GM23338 (cell line): Measurements from ENCODE around the gene DESI1.
"Not testable (repeated sequence)": the region's sequence is repeated elsewhere in the genome, so short reads cannot be mapped to it uniquely, and the experiment has no call there.

Experiments
- CREB1 ChIP-seq: fragments of 250-450 bp; sonication (Bioruptor Pico); IDR thresholded peaks from 2 replicates; pipeline ENCODE4 v1.5.0; 2020; ENCODE audit warnings: low read depth, mild to moderate bottlenecking, moderate library complexity
- EZH2 ChIP-seq: fragments of 200-600 bp; sonication (generic); IDR thresholded peaks from one replicate; pipeline ENCODE4 v1.8.0; 2017; ENCODE audit warnings: antibody characterized with exemption, mild to moderate bottlenecking, low read depth; ENCODE audit not compliant: unreplicated experiment
- EZH2phosphoT487 ChIP-seq: fragments of 200-600 bp; sonication (generic); IDR thresholded peaks from one replicate; pipeline ENCODE4 v1.8.1; 2018; ENCODE audit warnings: antibody characterized with exemption; ENCODE audit not compliant: unreplicated experiment
- JUNB ChIP-seq: IDR thresholded peaks from one replicate; pipeline ENCODE4 v1.6.1; 2016; ENCODE audit warnings: antibody characterized with exemption; ENCODE audit not compliant: unreplicated experiment
- POLR2AphosphoS5 ChIP-seq: IDR thresholded peaks from 2 replicates; pipeline ENCODE4 v1.6.1; 2016; ENCODE audit warnings: antibody characterized with exemption, low read depth
- ZNF331 ChIP-seq: fragments of 250-450 bp; sonication (Bioruptor Pico); IDR thresholded peaks from 2 replicates; pipeline ENCODE4 v1.5.0; 2020; ENCODE audit warnings: low read depth, mild to moderate bottlenecking, moderate library complexity
- TF ChIP-seq, protein P1 (sequence below), 2 experiments: fragments of 200-600 bp in 1 of 2; sonication (generic) in 1 of 2; conservative IDR thresholded peaks; 2 replicates each; pipeline versions ENCODE4 v1.5.1 to v1.6.1; 2016 to 2017; ENCODE audit warnings: antibody characterized with exemption in 2 of 2, low read depth in 2 of 2, mild to moderate bottlenecking in 2 of 2, moderate library complexity in 1 of 2
- TF ChIP-seq, protein P2 (sequence below): IDR thresholded peaks from 2 replicates; pipeline ENCODE4 v1.6.1; 2016; ENCODE audit warnings: antibody characterized with exemption
- TF ChIP-seq, protein P3 (sequence below): IDR thresholded peaks from one replicate; pipeline ENCODE4 v1.6.1; 2018; ENCODE audit warnings: antibody characterized with exemption; ENCODE audit not compliant: unreplicated experiment
- TF ChIP-seq, protein P4 (sequence below): fragments of 250-450 bp; sonication (Bioruptor Pico); IDR thresholded peaks from 2 replicates; pipeline ENCODE4 v1.5.0; 2020; ENCODE audit warnings: mild to moderate bottlenecking, moderate library complexity

DNA sequence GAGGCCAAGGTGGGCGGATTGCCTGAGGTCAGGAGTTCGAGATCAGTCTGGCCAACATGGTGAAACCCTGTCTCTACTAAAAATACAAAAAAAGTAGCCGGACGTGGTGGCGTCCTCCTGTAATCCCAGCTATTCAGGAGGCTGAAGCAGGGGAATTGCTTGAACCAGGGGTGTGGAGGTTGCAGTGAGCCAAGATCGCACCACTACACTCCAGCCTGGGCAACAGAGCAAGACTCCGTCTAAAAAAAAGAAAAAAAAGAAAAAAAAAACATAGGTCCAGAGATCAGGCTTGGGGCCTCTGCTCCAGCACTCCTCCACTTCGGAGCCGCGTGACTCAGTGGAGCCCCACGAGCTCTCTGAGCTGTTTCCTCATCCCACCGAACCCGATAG is 62.6 kb downstream of the DESI1 start:
- TF ChIP-seq, protein P1, sequence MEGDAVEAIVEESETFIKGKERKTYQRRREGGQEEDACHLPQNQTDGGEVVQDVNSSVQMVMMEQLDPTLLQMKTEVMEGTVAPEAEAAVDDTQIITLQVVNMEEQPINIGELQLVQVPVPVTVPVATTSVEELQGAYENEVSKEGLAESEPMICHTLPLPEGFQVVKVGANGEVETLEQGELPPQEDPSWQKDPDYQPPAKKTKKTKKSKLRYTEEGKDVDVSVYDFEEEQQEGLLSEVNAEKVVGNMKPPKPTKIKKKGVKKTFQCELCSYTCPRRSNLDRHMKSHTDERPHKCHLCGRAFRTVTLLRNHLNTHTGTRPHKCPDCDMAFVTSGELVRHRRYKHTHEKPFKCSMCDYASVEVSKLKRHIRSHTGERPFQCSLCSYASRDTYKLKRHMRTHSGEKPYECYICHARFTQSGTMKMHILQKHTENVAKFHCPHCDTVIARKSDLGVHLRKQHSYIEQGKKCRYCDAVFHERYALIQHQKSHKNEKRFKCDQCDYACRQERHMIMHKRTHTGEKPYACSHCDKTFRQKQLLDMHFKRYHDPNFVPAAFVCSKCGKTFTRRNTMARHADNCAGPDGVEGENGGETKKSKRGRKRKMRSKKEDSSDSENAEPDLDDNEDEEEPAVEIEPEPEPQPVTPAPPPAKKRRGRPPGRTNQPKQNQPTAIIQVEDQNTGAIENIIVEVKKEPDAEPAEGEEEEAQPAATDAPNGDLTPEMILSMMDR (conservative IDR thresholded peaks at IDR 0.05; ENCODE audit: low read depth in 2 of 2): not testable (repeated sequence)
- not testable (repeated sequence) for TF ChIP-seq EZH2phosphoT487; ZNF331; EZH2; POLR2AphosphoS5; JUNB; CREB1 (CRISPR knock-in tag)
- TF ChIP-seq, protein P2, sequence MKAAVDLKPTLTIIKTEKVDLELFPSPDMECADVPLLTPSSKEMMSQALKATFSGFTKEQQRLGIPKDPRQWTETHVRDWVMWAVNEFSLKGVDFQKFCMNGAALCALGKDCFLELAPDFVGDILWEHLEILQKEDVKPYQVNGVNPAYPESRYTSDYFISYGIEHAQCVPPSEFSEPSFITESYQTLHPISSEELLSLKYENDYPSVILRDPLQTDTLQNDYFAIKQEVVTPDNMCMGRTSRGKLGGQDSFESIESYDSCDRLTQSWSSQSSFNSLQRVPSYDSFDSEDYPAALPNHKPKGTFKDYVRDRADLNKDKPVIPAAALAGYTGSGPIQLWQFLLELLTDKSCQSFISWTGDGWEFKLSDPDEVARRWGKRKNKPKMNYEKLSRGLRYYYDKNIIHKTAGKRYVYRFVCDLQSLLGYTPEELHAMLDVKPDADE: not testable (repeated sequence)
- TF ChIP-seq, protein P3, sequence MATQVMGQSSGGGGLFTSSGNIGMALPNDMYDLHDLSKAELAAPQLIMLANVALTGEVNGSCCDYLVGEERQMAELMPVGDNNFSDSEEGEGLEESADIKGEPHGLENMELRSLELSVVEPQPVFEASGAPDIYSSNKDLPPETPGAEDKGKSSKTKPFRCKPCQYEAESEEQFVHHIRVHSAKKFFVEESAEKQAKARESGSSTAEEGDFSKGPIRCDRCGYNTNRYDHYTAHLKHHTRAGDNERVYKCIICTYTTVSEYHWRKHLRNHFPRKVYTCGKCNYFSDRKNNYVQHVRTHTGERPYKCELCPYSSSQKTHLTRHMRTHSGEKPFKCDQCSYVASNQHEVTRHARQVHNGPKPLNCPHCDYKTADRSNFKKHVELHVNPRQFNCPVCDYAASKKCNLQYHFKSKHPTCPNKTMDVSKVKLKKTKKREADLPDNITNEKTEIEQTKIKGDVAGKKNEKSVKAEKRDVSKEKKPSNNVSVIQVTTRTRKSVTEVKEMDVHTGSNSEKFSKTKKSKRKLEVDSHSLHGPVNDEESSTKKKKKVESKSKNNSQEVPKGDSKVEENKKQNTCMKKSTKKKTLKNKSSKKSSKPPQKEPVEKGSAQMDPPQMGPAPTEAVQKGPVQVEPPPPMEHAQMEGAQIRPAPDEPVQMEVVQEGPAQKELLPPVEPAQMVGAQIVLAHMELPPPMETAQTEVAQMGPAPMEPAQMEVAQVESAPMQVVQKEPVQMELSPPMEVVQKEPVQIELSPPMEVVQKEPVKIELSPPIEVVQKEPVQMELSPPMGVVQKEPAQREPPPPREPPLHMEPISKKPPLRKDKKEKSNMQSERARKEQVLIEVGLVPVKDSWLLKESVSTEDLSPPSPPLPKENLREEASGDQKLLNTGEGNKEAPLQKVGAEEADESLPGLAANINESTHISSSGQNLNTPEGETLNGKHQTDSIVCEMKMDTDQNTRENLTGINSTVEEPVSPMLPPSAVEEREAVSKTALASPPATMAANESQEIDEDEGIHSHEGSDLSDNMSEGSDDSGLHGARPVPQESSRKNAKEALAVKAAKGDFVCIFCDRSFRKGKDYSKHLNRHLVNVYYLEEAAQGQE: not testable (repeated sequence)
- TF ChIP-seq, protein P4, sequence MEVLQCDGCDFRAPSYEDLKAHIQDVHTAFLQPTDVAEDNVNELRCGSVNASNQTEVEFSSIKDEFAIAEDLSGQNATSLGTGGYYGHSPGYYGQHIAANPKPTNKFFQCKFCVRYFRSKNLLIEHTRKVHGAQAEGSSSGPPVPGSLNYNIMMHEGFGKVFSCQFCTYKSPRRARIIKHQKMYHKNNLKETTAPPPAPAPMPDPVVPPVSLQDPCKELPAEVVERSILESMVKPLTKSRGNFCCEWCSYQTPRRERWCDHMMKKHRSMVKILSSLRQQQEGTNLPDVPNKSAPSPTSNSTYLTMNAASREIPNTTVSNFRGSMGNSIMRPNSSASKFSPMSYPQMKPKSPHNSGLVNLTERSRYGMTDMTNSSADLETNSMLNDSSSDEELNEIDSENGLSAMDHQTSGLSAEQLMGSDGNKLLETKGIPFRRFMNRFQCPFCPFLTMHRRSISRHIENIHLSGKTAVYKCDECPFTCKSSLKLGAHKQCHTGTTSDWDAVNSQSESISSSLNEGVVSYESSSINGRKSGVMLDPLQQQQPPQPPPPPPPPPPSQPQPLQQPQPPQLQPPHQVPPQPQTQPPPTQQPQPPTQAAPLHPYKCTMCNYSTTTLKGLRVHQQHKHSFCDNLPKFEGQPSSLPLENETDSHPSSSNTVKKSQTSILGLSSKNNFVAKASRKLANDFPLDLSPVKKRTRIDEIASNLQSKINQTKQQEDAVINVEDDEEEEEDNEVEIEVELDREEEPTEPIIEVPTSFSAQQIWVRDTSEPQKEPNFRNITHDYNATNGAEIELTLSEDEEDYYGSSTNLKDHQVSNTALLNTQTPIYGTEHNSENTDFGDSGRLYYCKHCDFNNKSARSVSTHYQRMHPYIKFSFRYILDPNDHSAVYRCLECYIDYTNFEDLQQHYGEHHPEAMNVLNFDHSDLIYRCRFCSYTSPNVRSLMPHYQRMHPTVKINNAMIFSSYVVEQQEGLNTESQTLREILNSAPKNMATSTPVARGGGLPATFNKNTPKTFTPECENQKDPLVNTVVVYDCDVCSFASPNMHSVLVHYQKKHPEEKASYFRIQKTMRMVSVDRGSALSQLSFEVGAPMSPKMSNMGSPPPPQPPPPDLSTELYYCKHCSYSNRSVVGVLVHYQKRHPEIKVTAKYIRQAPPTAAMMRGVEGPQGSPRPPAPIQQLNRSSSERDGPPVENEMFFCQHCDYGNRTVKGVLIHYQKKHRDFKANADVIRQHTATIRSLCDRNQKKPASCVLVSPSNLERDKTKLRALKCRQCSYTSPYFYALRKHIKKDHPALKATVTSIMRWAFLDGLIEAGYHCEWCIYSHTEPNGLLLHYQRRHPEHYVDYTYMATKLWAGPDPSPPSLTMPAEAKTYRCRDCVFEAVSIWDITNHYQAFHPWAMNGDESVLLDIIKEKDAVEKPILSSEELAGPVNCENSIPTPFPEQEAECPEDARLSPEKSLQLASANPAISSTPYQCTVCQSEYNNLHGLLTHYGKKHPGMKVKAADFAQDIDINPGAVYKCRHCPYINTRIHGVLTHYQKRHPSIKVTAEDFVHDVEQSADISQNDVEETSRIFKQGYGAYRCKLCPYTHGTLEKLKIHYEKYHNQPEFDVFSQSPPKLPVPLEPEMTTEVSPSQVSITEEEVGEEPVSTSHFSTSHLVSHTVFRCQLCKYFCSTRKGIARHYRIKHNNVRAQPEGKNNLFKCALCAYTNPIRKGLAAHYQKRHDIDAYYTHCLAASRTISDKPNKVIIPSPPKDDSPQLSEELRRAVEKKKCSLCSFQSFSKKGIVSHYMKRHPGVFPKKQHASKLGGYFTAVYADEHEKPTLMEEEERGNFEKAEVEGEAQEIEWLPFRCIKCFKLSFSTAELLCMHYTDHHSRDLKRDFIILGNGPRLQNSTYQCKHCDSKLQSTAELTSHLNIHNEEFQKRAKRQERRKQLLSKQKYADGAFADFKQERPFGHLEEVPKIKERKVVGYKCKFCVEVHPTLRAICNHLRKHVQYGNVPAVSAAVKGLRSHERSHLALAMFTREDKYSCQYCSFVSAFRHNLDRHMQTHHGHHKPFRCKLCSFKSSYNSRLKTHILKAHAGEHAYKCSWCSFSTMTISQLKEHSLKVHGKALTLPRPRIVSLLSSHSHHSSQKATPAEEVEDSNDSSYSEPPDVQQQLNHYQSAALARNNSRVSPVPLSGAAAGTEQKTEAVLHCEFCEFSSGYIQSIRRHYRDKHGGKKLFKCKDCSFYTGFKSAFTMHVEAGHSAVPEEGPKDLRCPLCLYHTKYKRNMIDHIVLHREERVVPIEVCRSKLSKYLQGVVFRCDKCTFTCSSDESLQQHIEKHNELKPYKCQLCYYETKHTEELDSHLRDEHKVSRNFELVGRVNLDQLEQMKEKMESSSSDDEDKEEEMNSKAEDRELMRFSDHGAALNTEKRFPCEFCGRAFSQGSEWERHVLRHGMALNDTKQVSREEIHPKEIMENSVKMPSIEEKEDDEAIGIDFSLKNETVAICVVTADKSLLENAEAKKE (CRISPR knock-in tag): not testable (repeated sequence)
